Measurements from ENCODE around the gene DNM3. TPM values are rescaled to one million over a fixed set of nuclear protein-coding genes. Genes with fewer than 3 reads are reported as not detected.

DNM3 gene
- total RNA-seq, 2 experiments from 2014 or later = 1.7 to 2.2 TPM

DNA sequence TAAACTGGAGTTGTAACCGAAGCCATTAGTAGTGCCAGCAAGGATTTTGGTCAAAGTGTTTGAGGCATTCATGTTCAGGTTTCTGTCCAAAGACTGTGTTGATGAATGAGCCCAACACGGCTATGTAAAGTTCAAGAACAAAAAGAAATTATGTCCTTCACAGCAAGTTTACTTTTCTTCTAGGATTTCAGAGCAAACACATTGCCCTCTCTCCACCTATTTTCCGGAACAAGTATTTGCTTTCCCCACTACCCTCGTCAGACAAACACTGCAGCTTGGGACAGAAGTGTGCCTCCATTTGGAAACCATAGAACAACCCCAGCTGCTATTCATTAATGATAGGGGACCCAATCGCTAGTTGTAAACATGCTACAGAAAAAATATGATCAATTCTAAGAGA is 427.8 kb downstream of the DNM3 start:
- no peak for ATAC-seq
- H3K27me3 Mint-ChIP-seq = no peaks in the 10 kb centered on the region
- no peak overlapping the region for H3K27ac Mint-ChIP-seq
- peaks cover 43% of the 10 kb centered on the region for H3K4me1 Mint-ChIP-seq
- H3K36me3 Mint-ChIP-seq = peaks cover 3% of the 10 kb centered on the region
- H3K9me3 Mint-ChIP-seq (ENCODE audit: low read depth) = no peaks in the 10 kb centered on the region
- H3K4me3 Mint-ChIP-seq = no peak overlapping the region
- no peak for DNase-seq
- CTCF ChIA-PET = interaction anchor here (1.0 to 1.3 kb wide), 3 partner anchors 13 to 267 kb away, joined by 3 to 4 read pairs (median 3); no protein-coding TSS in a partner anchor

DNA sequence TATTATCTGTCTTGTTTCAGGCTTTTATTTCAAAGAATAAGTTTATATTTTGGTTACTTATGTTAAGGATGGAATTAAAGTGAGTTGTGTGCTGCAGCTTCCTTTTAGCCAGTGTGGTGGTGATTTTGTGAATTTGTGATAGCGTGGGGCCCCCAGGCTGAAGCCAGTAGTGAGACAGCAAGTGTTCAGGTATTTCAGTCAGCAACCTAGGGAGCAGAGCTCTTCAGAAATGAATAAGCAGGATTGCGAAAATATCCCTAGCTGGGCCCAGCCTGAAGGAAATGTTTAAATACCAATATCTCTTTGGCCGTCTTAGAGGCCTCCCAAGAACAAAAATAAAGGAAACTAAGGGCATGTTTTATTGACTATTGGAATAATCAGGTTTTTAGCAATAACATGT is 428.3 kb downstream of the DNM3 start:
- CTCF ChIA-PET = interaction anchor here (1.0 to 1.3 kb wide), 3 partner anchors 13 to 267 kb away, joined by 3 to 4 read pairs (median 3); no protein-coding TSS in a partner anchor
- DNase-seq (no peak), ATAC-seq (no peak)
- Mint-ChIP-seq H3K4me1 (peaks cover 47% of the 10 kb centered on the region), H3K9me3 (ENCODE audit: low read depth) (no peaks in the 10 kb centered on the region), H3K4me3 (no peak overlapping the region), H3K27me3 (no peaks in the 10 kb centered on the region), H3K27ac (peak overlapping the region; percentile 13), H3K36me3 (peaks cover 7% of the 10 kb centered on the region)

DNA sequence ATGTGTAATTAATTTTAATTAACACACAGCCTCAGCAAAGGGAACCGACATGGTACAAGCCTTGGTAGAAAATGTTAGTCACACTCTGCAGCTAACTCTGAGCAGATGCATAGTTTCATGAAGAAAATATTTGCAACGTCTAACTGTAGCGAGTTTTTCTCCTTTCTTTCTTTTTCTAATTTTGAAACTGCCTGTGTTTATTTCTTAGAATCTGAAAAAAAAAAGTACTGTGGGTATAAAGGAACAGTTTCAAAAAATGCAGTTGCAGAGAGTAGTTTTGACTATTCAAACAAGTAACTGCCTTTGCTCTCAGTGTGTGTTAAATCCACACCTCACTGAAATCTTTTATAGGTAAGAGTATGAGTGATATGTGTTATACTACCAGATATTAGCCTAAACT is 429.3 kb downstream of the DNM3 start:
- Mint-ChIP-seq H3K9me3 (ENCODE audit: low read depth) (no peaks in the 10 kb centered on the region), H3K27me3 (no peaks in the 10 kb centered on the region), H3K27ac (peak overlapping the region; percentile 82), H3K36me3 (peaks cover 9% of the 10 kb centered on the region), H3K4me3 (peak overlapping the region; percentile 42), H3K4me1 (peaks cover 47% of the 10 kb centered on the region)
- CTCF ChIA-PET = interaction anchor here (1.1 to 1.4 kb wide), 3 partner anchors 88 to 173 kb away, joined by 3 to 5 read pairs (median 5); partner anchors contain the start of gene PIGC
- ATAC-seq = peak; percentile 75
- DNase-seq = no peak

GRCh38 chr1:172272087-172272486 is 430.8 kb downstream of the DNM3 start:
- DNase-seq (no peak), ATAC-seq (no peak)
- H3K4me3 Mint-ChIP-seq = no peak overlapping the region
- H3K27me3 Mint-ChIP-seq = no peaks in the 10 kb centered on the region
- H3K9me3 Mint-ChIP-seq (ENCODE audit: low read depth) = no peaks in the 10 kb centered on the region
- peaks cover 9% of the 10 kb centered on the region for H3K36me3 Mint-ChIP-seq
- CTCF ChIA-PET = no interaction called here
- peaks cover 45% of the 10 kb centered on the region for H3K4me1 Mint-ChIP-seq
- H3K27ac Mint-ChIP-seq = no peak overlapping the region

DNA sequence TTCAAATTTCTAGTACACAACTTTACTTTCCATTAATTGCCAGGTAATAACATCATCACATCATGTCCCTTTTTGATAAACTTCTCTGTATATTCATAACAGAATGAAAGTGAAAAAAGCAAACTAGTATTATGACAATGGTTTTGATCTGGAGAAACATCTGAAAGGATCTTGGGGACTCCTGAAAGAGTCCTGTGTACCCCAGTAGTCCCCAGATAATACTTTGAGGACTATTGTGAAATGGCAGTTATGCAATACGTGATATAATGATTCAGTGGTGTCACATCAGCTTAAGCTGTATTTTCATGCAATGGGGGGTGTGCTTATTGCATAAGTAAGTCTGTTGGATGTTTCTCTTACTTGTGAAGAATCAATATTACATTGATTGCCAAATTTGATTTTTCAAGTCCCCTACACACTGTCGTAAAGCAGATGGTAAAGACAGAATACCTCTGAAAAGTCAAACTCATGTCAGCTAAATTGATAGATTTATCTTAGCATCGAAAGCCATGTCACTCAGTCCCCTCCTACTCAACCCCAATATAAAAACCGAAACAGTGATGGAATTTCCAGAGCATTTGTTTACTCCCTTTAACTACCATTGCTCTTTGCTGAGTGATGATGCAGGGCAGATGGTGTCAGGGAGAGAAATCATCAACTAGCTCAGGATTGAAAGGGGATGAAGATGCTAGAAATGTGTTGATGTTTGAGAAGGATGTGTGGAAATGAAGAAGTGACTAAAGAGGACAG is 432.5 kb downstream of the DNM3 start:
- peak overlapping the region; percentile 33 for H3K27ac Mint-ChIP-seq
- no peaks in the 10 kb centered on the region for H3K9me3 Mint-ChIP-seq (ENCODE audit: low read depth)
- no peaks in the 10 kb centered on the region for H3K27me3 Mint-ChIP-seq
- H3K36me3 Mint-ChIP-seq = peaks cover 9% of the 10 kb centered on the region
- ATAC-seq (peak; percentile 54), DNase-seq (no peak)
- CTCF ChIA-PET = no interaction called here
- peaks cover 44% of the 10 kb centered on the region for H3K4me1 Mint-ChIP-seq
- peak overlapping the region; percentile 1 for H3K4me3 Mint-ChIP-seq

DNA sequence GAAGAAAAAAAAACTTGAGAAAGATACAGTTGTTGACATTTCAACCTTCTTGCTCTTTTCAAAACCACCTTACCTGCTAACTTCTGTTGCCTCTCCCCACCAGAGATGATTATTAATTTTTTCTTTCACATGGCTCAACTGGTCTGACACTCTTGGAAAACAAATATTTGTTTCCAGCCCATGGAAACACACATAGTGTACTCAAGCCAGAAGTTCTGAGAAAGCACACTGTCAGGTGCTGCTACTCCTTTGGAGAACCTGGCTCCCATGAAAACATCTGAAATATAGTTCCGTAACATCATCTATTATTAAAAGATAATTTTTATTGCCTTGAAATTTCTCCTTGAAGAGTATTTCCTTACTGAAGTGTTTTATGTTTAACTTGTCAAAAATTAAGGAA is 434.2 kb downstream of the DNM3 start:
- Mint-ChIP-seq H3K36me3 (peaks cover 14% of the 10 kb centered on the region), H3K27me3 (no peaks in the 10 kb centered on the region), H3K4me1 (peaks cover 31% of the 10 kb centered on the region), H3K9me3 (ENCODE audit: low read depth) (no peaks in the 10 kb centered on the region), H3K27ac (no peak overlapping the region), H3K4me3 (no peak overlapping the region)
- CTCF ChIA-PET = no interaction called here
- DNase-seq (no peak), ATAC-seq (no peak)

DNA sequence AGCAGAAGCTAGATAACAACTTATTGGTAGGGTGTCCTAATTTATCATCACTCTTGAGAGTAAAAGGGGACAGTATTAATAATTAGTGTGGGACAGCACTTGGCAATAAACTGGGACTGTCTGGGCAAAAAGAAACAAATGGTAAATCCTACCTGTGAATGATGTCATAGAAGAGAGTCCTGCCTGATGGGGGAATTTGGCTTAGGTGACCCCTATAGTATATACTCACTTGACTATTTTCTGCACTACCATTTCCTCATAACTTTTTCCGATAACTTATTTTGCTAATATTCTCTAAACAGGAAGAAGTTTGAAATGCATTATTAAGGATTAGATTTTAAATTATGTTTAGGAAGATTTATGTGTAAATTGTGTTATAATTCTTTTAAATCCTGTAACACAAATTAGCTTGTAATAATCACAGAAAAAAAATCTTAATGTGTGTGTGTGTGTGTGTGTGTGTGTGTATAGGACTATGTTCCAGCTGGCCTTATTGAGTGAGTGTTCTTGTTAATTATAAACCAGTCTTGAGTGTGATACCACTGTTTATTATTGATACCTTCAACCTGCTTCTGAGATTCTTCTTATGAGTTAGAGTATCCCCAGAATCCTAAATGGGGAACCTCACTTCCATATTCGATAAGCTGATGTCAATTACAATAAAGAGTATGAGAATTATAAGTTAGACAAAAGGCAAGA is 435.0 kb downstream of the DNM3 start:
- Mint-ChIP-seq H3K27ac (no peak overlapping the region), H3K9me3 (ENCODE audit: low read depth) (no peaks in the 10 kb centered on the region), H3K4me1 (peaks cover 25% of the 10 kb centered on the region), H3K27me3 (no peaks in the 10 kb centered on the region), H3K36me3 (peaks cover 14% of the 10 kb centered on the region), H3K4me3 (no peak overlapping the region)
- no peak for ATAC-seq
- CTCF ChIA-PET = no interaction called here
- no peak for DNase-seq

- Mint-ChIP-seq H3K4me1 (peaks cover 19% of the 10 kb centered on the region), H3K36me3 (peaks cover 14% of the 10 kb centered on the region), H3K27me3 (no peaks in the 10 kb centered on the region), H3K4me3 (no peak overlapping the region), H3K27ac (no peak overlapping the region), H3K9me3 (ENCODE audit: low read depth) (no peaks in the 10 kb centered on the region)
- DNase-seq (no peak), ATAC-seq (no peak)
- CTCF ChIA-PET = no interaction called here
Measured at GRCh38 chr1:172277275-172277674, 436.0 kb downstream of the DNM3 start.

DNA sequence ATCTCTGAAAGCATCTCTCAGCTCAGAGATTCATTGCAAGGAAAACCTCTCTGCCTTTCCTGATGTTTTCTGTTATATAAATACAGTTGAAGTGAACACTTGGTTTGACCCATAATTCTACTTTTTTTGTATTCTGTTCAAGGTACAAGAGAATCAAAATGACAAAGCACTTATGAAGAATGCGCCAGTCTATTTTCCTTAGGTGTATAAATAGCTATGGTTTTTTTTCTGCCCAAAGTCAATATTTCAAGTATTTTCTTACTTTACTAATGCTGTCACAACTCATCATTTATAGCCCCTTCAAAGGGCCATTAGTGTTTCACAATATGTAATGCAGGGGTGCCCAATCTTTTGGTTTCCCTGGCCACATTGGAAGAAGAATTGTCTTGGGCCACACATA is 436.7 kb downstream of the DNM3 start:
- Mint-ChIP-seq H3K4me1 (peaks cover 16% of the 10 kb centered on the region), H3K36me3 (peaks cover 14% of the 10 kb centered on the region), H3K9me3 (ENCODE audit: low read depth) (no peaks in the 10 kb centered on the region), H3K27ac (no peak overlapping the region), H3K4me3 (no peak overlapping the region), H3K27me3 (no peaks in the 10 kb centered on the region)
- CTCF ChIA-PET = no interaction called here
- DNase-seq (no peak), ATAC-seq (no peak)

GRCh38 chr1:172278478-172278877 is 437.2 kb downstream of the DNM3 start:
- CTCF ChIA-PET = no interaction called here
- no peak overlapping the region for H3K27ac Mint-ChIP-seq

DNA sequence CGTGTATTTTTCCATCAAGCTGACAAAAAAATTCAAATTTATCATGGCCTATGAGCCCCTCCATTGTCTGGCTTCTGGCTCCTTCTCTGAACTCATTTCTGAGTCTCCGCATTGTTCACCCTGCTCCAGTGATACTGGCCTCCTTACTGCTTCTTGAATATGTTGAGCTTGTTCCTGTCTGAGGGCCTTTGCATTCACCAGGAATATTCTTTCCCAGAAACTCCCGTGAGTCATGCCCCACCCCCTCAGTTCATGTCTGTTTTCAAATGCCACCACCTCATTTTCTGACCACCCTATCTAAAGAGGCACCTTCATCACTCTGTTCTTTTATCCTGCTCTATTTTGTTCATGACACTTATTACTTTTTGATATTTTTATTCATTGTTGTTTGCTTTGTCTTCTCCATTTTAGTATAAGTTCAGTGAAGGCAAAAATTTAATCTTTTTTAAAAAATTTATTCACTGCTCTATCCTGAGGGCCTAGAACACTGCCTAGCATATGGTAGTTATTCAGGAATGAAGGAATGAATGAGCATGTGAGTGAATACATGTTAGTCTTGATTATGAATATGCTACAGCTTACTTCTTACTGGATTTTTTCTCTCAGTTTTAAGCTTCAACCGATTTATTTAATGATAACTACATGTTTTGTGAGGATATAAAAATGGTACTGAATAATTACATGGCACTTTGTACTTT is 438.8 kb downstream of the DNM3 start:
- Mint-ChIP-seq H3K4me3 (no peak overlapping the region), H3K4me1 (peaks cover 2% of the 10 kb centered on the region), H3K27me3 (no peaks in the 10 kb centered on the region), H3K27ac (no peak overlapping the region), H3K9me3 (ENCODE audit: low read depth) (no peaks in the 10 kb centered on the region), H3K36me3 (peaks cover 8% of the 10 kb centered on the region)
- CTCF ChIA-PET = no interaction called here
- DNase-seq (no peak), ATAC-seq (no peak)

More at GRCh38 chr1:172278478-172278877, 437.2 kb downstream of the DNM3 start:
- Mint-ChIP-seq H3K27me3 (no peaks in the 10 kb centered on the region), H3K9me3 (ENCODE audit: low read depth) (no peaks in the 10 kb centered on the region), H3K4me3 (no peak overlapping the region), H3K36me3 (peaks cover 13% of the 10 kb centered on the region), H3K4me1 (peaks cover 12% of the 10 kb centered on the region)
- ATAC-seq (no peak), DNase-seq (no peak)

GRCh38 chr1:172283766-172284165 is 442.5 kb downstream of the DNM3 start:
- CTCF ChIA-PET = no interaction called here

DNA sequence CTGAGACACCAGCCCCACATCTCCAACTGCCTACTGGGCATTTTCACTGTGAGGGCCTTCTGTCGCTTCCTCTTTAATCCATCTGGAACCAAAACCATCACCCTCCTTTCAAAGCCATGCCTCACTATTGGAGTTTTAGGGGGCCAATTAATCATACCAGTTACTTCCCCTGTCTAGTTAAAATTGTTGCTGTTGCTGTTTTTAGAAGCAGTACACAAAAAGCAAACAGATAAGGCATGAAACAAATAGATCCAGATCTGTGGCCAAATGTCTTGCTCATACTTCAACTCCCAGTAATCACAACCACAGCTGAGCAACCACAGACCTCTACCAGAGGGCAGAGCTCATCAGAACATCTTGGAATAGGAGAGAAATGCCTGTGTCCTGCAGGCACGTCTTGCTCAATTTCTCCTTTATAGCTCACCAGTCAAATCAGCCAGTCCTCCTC is 445.4 kb downstream of the DNM3 start:
- Mint-ChIP-seq H3K27ac (peak overlapping the region; percentile 3), H3K4me3 (no peak overlapping the region)
- no peak for ATAC-seq

More at GRCh38 chr1:172283766-172284165, 442.5 kb downstream of the DNM3 start:
- Mint-ChIP-seq H3K36me3 (peaks cover 5% of the 10 kb centered on the region), H3K4me1 (peaks cover 10% of the 10 kb centered on the region), H3K4me3 (no peak overlapping the region), H3K27ac (no peak overlapping the region), H3K27me3 (no peaks in the 10 kb centered on the region), H3K9me3 (ENCODE audit: low read depth) (no peaks in the 10 kb centered on the region)
- ATAC-seq (no peak), DNase-seq (no peak)

More for the DNA sequence above, 445.4 kb downstream of the DNM3 start:
- Mint-ChIP-seq H3K36me3 (no peaks in the 10 kb centered on the region), H3K4me1 (peaks cover 8% of the 10 kb centered on the region), H3K27me3 (no peaks in the 10 kb centered on the region), H3K9me3 (ENCODE audit: low read depth) (no peaks in the 10 kb centered on the region)
- CTCF ChIA-PET = no interaction called here
- DNase-seq = peak; percentile 56

All from activated CD8-positive, alpha-beta memory T cell treated with anti-CD3 and anti-CD28 coated beads, Interleukin-2, amount 10 ng/mL, durations not matched to agents 7 days and 5 days (primary cell).